Right renal cortex interstitium (tissue), 3 donors: Measurements from ENCODE around the gene HACE1. TPM values are rescaled to one million over a fixed set of nuclear protein-coding genes. Genes with fewer than 3 reads are reported as not detected.
"Not testable (repeated sequence)": the region's sequence is repeated elsewhere in the genome, so short reads cannot be mapped to it uniquely, and the experiment has no call there.

Source experiments
- DNase-seq, 3 donors: peaks; one replicate each; pipeline ENCODE4 v3.0.0-alpha.2; 2013; ENCODE audit warnings: low read depth in 3 of 3, low spot score in 2 of 3
- polyA plus RNA-seq, 3 donors: library from polyadenylated mRNA; unstranded; fragments of 120-200 nt; gene quantifications; one replicate each; pipeline ENCODE4 v1.2.1, GENCODE V29; 2013; ENCODE audit not compliant: insufficient read length in 3 of 3

HACE1 gene, protein sequence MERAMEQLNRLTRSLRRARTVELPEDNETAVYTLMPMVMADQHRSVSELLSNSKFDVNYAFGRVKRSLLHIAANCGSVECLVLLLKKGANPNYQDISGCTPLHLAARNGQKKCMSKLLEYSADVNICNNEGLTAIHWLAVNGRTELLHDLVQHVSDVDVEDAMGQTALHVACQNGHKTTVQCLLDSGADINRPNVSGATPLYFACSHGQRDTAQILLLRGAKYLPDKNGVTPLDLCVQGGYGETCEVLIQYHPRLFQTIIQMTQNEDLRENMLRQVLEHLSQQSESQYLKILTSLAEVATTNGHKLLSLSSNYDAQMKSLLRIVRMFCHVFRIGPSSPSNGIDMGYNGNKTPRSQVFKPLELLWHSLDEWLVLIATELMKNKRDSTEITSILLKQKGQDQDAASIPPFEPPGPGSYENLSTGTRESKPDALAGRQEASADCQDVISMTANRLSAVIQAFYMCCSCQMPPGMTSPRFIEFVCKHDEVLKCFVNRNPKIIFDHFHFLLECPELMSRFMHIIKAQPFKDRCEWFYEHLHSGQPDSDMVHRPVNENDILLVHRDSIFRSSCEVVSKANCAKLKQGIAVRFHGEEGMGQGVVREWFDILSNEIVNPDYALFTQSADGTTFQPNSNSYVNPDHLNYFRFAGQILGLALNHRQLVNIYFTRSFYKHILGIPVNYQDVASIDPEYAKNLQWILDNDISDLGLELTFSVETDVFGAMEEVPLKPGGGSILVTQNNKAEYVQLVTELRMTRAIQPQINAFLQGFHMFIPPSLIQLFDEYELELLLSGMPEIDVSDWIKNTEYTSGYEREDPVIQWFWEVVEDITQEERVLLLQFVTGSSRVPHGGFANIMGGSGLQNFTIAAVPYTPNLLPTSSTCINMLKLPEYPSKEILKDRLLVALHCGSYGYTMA
- polyA plus RNA-seq = 10 to 100 TPM; 20.8 to 23.9 (median 23.3) TPM

DNA sequence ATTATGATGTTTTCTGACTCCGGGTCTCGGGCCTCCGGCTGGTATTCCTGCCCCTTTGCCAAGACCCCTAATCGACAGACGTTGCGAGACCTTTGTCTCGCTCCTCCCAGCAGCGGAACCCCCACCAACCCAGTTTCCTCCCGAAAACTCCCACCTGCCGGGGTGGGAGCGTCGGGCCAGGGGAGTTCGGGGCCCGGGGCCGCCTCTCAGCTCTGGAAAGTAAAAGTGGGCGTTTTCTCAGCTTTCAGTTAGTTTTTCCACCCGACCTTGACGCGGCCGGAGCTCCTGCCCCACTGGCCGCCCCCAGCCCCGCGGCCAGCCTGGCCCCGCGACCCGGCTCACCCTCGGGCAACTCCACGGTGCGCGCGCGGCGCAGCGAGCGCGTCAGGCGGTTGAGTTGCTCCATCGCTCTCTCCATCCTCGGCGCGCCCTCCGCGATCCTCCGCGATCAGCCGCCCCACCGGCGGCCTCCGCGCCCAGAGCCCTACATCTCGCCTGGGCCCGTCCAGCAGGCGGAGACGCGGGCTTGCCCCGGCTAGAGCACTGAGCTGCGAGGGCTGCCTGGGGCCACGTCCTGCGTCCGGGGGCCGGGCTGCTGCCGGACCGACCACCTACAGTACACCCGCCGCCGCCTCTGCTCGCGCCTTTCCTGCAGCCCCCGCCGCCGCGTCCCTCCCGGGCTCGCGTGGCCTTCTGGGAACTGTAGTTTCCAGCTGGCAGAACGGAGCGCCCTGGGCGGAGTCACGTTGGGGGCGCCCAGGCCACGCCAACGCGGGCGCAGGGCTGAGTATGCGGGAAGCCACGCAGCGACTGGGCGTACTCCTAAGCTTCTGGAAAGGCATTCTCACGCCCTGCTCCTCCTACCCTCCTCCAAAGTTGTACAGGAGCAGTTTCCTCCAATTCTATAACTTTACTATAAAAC lies at the start of gene HACE1:
Gene HACE1 (minus strand): TSS at position 695 of the 922 bp plus-strand sequence. CDS start 277 bp downstream, at position 418.
- DNase-seq = peak; percentile 52 to 75 (median 68)

DNA sequence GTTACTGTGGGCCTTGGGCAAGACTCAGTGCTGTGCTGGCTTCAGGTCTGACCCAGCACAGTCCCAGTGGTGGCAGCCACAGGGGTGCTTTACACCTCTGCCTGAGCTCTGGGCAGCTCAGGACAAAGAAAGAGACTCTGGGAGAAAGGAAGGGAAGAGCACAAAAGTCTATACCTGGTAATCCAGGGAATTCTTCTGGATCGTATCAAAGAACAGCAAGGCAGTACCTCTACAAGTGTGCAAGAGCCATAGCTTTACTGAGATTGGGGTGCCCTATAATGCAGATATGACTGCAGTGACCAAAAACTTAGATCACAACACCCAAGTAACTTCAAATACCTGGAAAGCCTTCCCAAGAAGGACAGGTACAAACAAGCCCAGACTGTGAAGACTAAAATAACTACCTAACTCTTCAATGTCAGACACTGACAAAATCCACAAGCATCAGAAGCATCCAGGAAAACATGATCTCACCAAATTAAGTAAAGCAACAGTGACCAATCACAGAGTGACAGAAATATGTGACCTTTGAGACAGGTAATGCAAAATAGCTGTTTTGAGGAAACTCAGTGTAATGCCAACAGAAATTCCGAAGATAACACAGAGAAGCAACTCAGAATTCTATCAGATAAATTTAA lies 49.3 kb upstream of the HACE1 start:
- no peak for DNase-seq

GRCh38 chr6:104908031-104908887 lies 48.5 kb upstream of the HACE1 start:
- no peak for DNase-seq

DNA sequence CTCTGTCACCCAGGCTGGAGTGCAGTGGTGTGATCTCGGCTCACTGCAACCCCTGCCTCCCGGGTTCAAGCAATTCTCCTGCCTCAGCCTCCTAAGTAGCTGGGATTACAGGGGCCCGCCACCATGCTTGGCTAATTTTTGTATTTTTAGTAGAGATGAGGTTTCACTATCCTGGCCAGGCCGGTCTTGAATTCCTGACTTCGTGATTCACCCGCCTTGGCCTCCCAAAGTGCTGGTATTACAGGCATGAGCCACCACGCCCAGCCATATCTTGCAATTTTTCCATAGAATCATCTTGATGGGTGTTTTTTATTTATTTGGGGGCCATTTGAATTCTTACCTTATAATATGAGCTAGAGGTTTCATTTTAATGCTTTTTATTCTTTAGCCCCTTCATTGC lies 39.2 kb upstream of the HACE1 start:
- not testable (repeated sequence) for DNase-seq

DNA sequence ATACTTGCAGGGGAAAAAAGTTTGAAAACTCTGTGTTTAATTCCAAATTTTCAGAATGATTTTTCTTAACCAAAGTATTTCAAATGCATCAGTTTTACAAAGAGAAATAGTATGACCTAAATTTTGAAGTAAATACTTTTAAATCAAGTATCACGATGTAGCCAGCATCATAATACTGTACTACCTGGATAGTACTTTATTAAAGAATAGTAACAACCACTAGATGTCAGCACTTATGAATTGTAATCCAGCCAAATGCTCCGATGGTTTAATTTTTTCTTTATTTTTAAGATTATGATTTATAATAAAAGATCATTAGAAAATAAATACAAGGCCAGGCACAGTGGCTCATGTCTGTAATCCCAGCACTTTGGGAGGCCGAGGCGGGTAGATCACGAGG lies 37.2 kb upstream of the HACE1 start:
- no peak for DNase-seq

DNA sequence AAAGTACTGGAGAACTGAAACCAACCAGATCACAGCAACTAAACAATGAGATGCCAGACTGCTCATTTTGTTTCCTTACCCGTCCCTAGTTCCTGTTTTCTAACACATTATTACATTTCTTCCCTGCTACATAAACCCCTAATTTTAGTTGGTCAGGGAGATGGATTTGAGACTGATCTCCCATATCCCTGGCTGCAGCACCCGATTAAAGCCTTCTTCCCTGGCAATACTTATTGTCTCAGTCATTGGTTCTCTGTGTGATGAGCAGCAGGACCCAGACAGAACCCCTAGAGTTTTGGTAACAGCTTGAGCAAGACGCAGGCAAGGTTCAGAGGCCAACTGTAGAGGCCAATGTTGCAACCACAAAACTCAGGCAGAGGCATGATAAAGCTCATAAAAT lies 28.3 kb upstream of the HACE1 start:
- DNase-seq = no peak

DNA sequence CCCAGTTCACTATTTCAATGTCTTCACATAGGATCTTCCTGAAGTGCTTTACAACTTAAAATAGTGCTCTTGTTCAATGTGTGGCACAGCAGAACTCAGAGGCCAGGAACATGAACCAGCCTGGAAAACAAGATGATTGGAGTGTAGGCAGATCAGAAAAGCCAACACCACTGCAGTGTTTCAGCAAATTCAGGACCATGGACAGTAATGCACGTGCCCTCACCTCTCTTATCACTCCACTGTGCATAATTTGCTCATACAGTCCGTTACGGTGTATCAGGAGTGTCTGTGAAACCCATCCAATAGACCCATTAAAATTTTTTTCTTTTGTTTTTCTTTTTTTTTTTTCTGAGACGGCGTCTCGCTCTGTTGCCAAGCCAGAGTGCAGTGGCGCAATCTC lies 27.6 kb upstream of the HACE1 start:
- DNase-seq = peak; percentile 29 to 56 (median 50)

DNA sequence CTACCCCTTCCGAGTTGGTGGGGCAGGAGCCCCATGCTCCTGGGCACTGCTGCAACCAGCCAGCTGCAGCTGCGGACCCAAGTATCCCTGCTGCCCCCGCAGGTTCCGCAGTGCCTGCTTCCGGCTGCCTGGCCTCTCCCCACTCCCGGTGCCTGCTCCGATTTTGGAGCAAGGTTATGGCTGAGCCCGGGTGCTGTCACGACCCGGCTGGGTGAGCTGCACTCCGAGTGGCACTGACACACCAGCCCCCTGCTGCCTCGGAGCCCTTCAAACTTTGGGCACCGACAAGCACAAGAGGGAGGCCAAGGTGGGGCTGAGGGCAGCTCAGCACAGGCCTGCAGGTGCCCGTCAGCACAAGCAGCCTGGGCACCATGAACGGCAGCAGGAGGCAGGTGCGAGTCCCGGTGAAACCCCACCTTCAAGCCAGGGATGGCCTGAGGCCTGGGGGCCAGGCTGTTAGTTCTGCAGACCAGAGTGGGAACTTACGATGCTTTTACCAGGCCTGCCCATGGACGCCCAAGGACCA lies 25.9 kb upstream of the HACE1 start:
- DNase-seq = no peak

- DNase-seq = no peak
Observed at GRCh38 chr6:104884867-104885517, 25.3 kb upstream of the HACE1 start.

- DNase-seq = no peak
Observed at GRCh38 chr6:104881964-104882668, 22.4 kb upstream of the HACE1 start.

DNA sequence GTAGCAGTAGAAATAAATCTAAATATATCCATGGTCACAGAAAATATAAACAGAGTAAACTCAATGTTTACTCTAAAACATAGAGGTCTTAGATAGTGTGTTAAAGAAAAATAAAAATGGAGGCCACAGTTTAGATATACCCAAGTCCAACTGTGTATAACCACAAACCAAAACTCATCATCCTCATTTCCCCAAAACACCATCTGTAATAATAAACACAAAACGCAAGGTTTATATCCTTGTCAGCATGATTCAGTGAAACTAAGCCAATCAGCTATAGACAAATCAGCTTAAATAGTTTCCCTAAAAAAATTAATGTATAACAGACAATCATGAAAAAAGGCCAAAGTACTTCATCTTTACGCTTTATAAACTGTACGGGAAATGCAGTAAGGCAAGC lies 2.7 kb upstream of the HACE1 start:
- DNase-seq = peak in 1 of 3 donors; percentile 5

GRCh38 chr6:104860221-104860620 lies 502 bp upstream of the HACE1 start:
- DNase-seq = no peak

GRCh38 chr6:104858642-104859041 lies 1.1 kb downstream of the HACE1 start:
- peak in 1 of 3 donors; percentile 12 for DNase-seq

DNA sequence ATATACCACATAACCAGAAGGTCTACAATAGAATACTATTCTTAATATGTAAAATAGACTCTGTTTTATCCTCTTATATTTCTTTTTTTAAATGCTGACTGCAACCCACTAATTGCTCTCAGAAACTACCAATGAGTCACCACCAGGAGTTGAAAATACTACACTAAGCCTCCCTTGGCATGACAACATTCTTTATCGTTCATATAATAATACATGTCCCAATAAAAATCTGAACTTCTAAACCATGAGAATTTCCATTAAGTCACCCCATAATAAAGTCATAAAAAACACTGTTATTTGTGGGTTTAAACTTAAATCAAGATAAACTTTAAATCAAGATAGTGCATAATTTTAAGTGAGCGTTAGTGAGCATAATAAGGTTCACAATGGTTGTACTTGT lies 4.2 kb downstream of the HACE1 start:
- DNase-seq = no peak

DNA sequence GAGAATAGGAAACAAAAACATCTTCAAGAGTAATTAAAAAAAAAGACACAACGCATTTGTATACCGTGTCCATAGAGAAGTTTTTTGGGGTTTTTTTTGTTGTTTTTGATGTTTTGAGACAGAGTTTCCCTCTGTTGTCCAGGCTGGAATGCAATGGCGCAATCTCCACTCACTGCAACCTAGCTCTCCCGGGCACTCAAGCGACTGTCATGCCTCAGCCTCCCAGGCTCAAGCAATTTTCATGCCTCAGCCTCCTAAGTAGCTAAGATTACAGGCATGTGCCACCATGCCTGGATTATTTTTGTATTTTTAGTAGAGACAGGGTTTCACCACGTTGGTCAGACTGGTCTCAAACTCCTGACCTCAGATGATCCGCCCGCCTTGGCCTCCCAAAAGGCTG lies 12.0 kb downstream of the HACE1 start:
- not testable (repeated sequence) for DNase-seq

GRCh38 chr6:104843229-104843628 lies 16.5 kb downstream of the HACE1 start:
- DNase-seq = no peak

- DNase-seq = no peak
Observed at GRCh38 chr6:104837158-104837557, 22.6 kb downstream of the HACE1 start.
